Thoracic aorta (tissue), 2 donors: Measurements from ENCODE around the gene TRPM7. TPM values are rescaled to one million over a fixed set of nuclear protein-coding genes. Genes with fewer than 3 reads are reported as not detected.
"Not testable (repeated sequence)": the region's sequence is repeated elsewhere in the genome, so short reads cannot be mapped to it uniquely, and the experiment has no call there.

Experiments
- ATAC-seq: fragments of 150-250 bp; one replicate; pipeline ENCODE4 v1.8.0; 2017; ENCODE audit warnings: low read depth; ENCODE audit not compliant: insufficient number of reproducible peaks, low FRiP score
- DNase-seq: peaks from one replicate; pipeline ENCODE4 v3.0.0-alpha.2; 2020; ENCODE audit warnings: low spot score
- H3K27ac ChIP-seq, 2 donors: fragments of 200-600 bp; sonication (generic); 1 replicate in 1 of 2; 2 replicates in 1 of 2; pipeline ENCODE4 v1.5.1; 2016; ENCODE audit warnings: mild to moderate bottlenecking in 2 of 2, moderate library complexity in 2 of 2
- H3K27me3 ChIP-seq: fragments of 200-600 bp; sonication (generic); replicated peaks from 2 replicates; pipeline ENCODE4 v1.6.0; 2016; ENCODE audit warnings: mild to moderate bottlenecking; ENCODE audit not compliant: insufficient read depth
- H3K36me3 ChIP-seq: fragments of 200-600 bp; sonication (generic); one replicate; pipeline ENCODE4 v1.5.1; 2016
- H3K4me1 ChIP-seq, 2 donors: fragments of 200-600 bp; sonication (generic); 1 replicate in 1 of 2; 2 replicates in 1 of 2; pipeline versions ENCODE4 v1.5.1 to v1.6.0; 2016; ENCODE audit warnings: low read depth in 2 of 2, mild to moderate bottlenecking in 1 of 2; ENCODE audit not compliant: control insufficient read depth in 1 of 2
- H3K4me3 ChIP-seq: fragments of 200-600 bp; sonication (generic); 2 replicates; pipeline ENCODE4 v1.5.1; 2016; ENCODE audit warnings: mild to moderate bottlenecking
- H3K9me3 ChIP-seq: fragments of 200-600 bp; sonication (generic); 2 replicates; pipeline ENCODE4 v1.5.1; 2016
- CTCF ChIP-seq: fragments of 200-600 bp; sonication (generic); IDR thresholded peaks from one replicate; pipeline ENCODE4 v1.5.1; 2019; ENCODE audit warnings: antibody characterized with exemption
- total RNA-seq, 2 donors: library from RNA; depleted of rRNA; stranded (reverse); fragments of >200 nt; gene quantifications; one replicate each; pipeline versions ENCODE4 v1.1.0 to v1.2.3, GENCODE V29; 2016

Gene TRPM7
- total RNA-seq, 2 donors from 2014 or later = 45.9 to 61.7 TPM

- ATAC-seq = no peak
- peaks cover 21% of the 10 kb centered on the region for H3K36me3 ChIP-seq
Measured at GRCh38 chr15:50628421-50628820, 58.2 kb downstream of the TRPM7 start.

GRCh38 chr15:50627351-50628055 lies 59.1 kb downstream of the TRPM7 start:
- H3K4me1 ChIP-seq = no peaks in the 10 kb centered on the region
- H3K27ac ChIP-seq = no peak overlapping the region
- H3K9me3 ChIP-seq = no peaks in the 10 kb centered on the region
- TF ChIP-seq CTCF = no peak
- H3K27me3 ChIP-seq = no peaks in the 10 kb centered on the region
- DNase-seq (no peak), ATAC-seq (no peak)
- H3K4me3 ChIP-seq = no peak overlapping the region
- peaks cover 20% of the 10 kb centered on the region for H3K36me3 ChIP-seq

More at GRCh38 chr15:50628421-50628820, 58.2 kb downstream of the TRPM7 start:
- Histone ChIP-seq H3K4me1 (no peaks in the 10 kb centered on the region), H3K4me3 (no peak overlapping the region), H3K27ac (no peak overlapping the region), H3K27me3 (no peaks in the 10 kb centered on the region), H3K9me3 (no peaks in the 10 kb centered on the region)
- no peak for TF ChIP-seq CTCF
- DNase-seq = no peak

GRCh38 chr15:50624616-50625168 lies 61.9 kb downstream of the TRPM7 start:
- no peak overlapping the region for H3K27ac ChIP-seq
- H3K27me3 ChIP-seq = no peaks in the 10 kb centered on the region
- no peak for DNase-seq
- H3K4me1 ChIP-seq = no peaks in the 10 kb centered on the region
- H3K9me3 ChIP-seq = no peaks in the 10 kb centered on the region
- no peak for ATAC-seq
- H3K36me3 ChIP-seq = peaks cover 8% of the 10 kb centered on the region
- H3K4me3 ChIP-seq = no peak overlapping the region
- TF ChIP-seq CTCF = no peak

- not testable (repeated sequence) for H3K4me1 ChIP-seq, H3K9me3 ChIP-seq, H3K27ac ChIP-seq, H3K27me3 ChIP-seq, DNase-seq, ATAC-seq, H3K4me3 ChIP-seq
- peaks cover 15% of the 10 kb centered on the region for H3K36me3 ChIP-seq
Measured at GRCh38 chr15:50622361-50622943, 64.1 kb downstream of the TRPM7 start.

- not testable (repeated sequence) for H3K27me3 ChIP-seq, ATAC-seq, H3K9me3 ChIP-seq, DNase-seq, H3K4me1 ChIP-seq, H3K4me3 ChIP-seq, H3K27ac ChIP-seq
- H3K36me3 ChIP-seq = peaks cover 16% of the 10 kb centered on the region
Measured at GRCh38 chr15:50616960-50617359, 69.6 kb downstream of the TRPM7 start.

- H3K9me3 ChIP-seq, H3K27me3 ChIP-seq, H3K27ac ChIP-seq, H3K4me3 ChIP-seq, ATAC-seq, H3K4me1 ChIP-seq, DNase-seq: not testable (repeated sequence)
- H3K36me3 ChIP-seq = peaks cover 18% of the 10 kb centered on the region
Measured at GRCh38 chr15:50616554-50616953, 70.0 kb downstream of the TRPM7 start.
